OCI-LY7 (cell line): ENCODE results near the gene TDRD3. TPM values are rescaled to one million over a fixed set of nuclear protein-coding genes. Genes with fewer than 3 reads are reported as not detected.

ENCODE experiments used
- BruUV-seq: library from RNA; stranded (reverse); fragments of 400-500 nt; replicated peaks from 2 replicates; lab custom pipeline; 2021; lab: Mats Ljungman, UMichigan
- CTCF ChIA-PET: fragments of 300-600 bp; sonication (Branson Sonifier 250); formaldehyde crosslinking; loops from one replicate; lab custom pipeline; 2022; ENCODE audit warnings: antibody characterized with exemption; ENCODE audit not compliant: unreplicated experiment; lab: Charles Lee
- POLR2A ChIA-PET: fragments of 300-600 bp; sonication (Branson Sonifier 250); formaldehyde crosslinking; loops from one replicate; lab custom pipeline; 2022; ENCODE audit warnings: antibody characterized with exemption; lab: Charles Lee
- DNase-seq: peaks from one replicate; pipeline ENCODE4 v3.0.0-alpha.2; 2015; ENCODE audit warnings: low spot score
- H2AFZ ChIP-seq: fragments of 200-600 bp; sonication (generic), shearing (Covaris generic); 2 replicates; pipeline ENCODE4 v1.6.1; 2014; ENCODE audit warnings: mild to moderate bottlenecking, antibody characterized with exemption, low read length, moderate library complexity
- H3K27ac ChIP-seq: fragments of 200-600 bp; sonication (generic); 2 replicates; pipeline ENCODE4 v1.5.1; 2014; ENCODE audit warnings: mixed run types, low read depth, mild to moderate bottlenecking, moderate library complexity, low read length, inconsistent platforms; ENCODE audit not compliant: poor library complexity, severe bottlenecking
- H3K36me3 ChIP-seq: fragments of 200-600 bp; sonication (generic); 2 replicates; pipeline ENCODE4 v1.6.1; 2014; ENCODE audit warnings: mild to moderate bottlenecking, antibody characterized with exemption, low read length, moderate library complexity, mixed read lengths; ENCODE audit not compliant: insufficient read depth
- H3K4me1 ChIP-seq: fragments of 200-600 bp; sonication (generic); 2 replicates; pipeline ENCODE4 v1.5.1; 2014; ENCODE audit warnings: mild to moderate bottlenecking, low read length; ENCODE audit not compliant: insufficient read depth, poor library complexity, severe bottlenecking
- H3K4me2 ChIP-seq: fragments of 200-600 bp; sonication (generic); 2 replicates; pipeline ENCODE4 v1.6.1; 2014; ENCODE audit warnings: mild to moderate bottlenecking, low read length
- H3K4me3 ChIP-seq: fragments of 200-600 bp; sonication (generic); 2 replicates; pipeline ENCODE4 v1.5.1; 2014; ENCODE audit warnings: mild to moderate bottlenecking, low read depth, low read length; ENCODE audit not compliant: poor library complexity, severe bottlenecking
- H3K79me2 ChIP-seq: fragments of 200-600 bp; sonication (generic); 2 replicates; pipeline ENCODE4 v1.6.1; 2016; ENCODE audit warnings: low read depth, mild to moderate bottlenecking, low read length, moderate library complexity, mixed read lengths; ENCODE audit not compliant: insufficient read depth
- H3K9me2 ChIP-seq: fragments of 200-600 bp; sonication (generic); 2 replicates; pipeline ENCODE4 v1.6.1; 2016; ENCODE audit warnings: mild to moderate bottlenecking, low read length, mixed read lengths; ENCODE audit not compliant: insufficient read depth
- H3K9me3 ChIP-seq: fragments of 200-600 bp; sonication (generic); 2 replicates; pipeline ENCODE4 v1.6.1; 2014; ENCODE audit warnings: mild to moderate bottlenecking, mixed run types, low read length, mixed read lengths
- H4K20me1 ChIP-seq: fragments of 200-600 bp; sonication (generic); 2 replicates; pipeline ENCODE4 v1.6.1; 2014; ENCODE audit warnings: mild to moderate bottlenecking, antibody characterized with exemption, low read length, moderate library complexity, mixed read lengths; ENCODE audit not compliant: insufficient read depth
- EZH2phosphoT487 ChIP-seq: fragments of 200-600 bp; sonication (generic); IDR thresholded peaks from 2 replicates; pipeline ENCODE4 v1.6.1; 2018; ENCODE audit warnings: low read depth, borderline replicate concordance, mild to moderate bottlenecking, mixed run types, antibody characterized with exemption, low read length, moderate library complexity, mixed read lengths
- intact Hi-C: fragments of 100-400 bp; cut with micrococcal nuclease; formaldehyde crosslinking; loops from one replicate; pipeline ENCODE4 v1.10.0; 2022; ENCODE audit not compliant: unreplicated experiment
- small RNA-seq: library from RNA; depleted of rRNA; stranded (forward); fragments of <200 nt; gene quantifications from one replicate; pipeline ENCODE3, GENCODE V24; 2014
- total RNA-seq, 2 experiments: library from RNA; depleted of rRNA in 1 of 2; stranded (reverse); fragments of >200 nt in 1 of 2; shearing (Covaris generic) in 1 of 2; gene quantifications; 2 replicates each; pipeline ENCODE4 v1.2.3, GENCODE V29; 2014 to 2022
- TF ChIP-seq, protein P1 (sequence below): fragments of 200-600 bp; sonication (generic); conservative IDR thresholded peaks from 2 replicates; pipeline ENCODE4 v1.5.1; 2014; ENCODE audit warnings: mild to moderate bottlenecking, antibody characterized with exemption, low read length, moderate library complexity, mixed read lengths

Gene TDRD3
- total RNA-seq, 2 experiments from 2014 or later = 13.5 to 17.1 TPM

GRCh38 chr13:60620611-60621395, 223.8 kb downstream of the TDRD3 start:
- intact Hi-C loops = no loop called here
- H3K27ac ChIP-seq = no peak overlapping the region
- TF ChIP-seq EZH2phosphoT487 = no peak
- TF ChIP-seq, protein P1, sequence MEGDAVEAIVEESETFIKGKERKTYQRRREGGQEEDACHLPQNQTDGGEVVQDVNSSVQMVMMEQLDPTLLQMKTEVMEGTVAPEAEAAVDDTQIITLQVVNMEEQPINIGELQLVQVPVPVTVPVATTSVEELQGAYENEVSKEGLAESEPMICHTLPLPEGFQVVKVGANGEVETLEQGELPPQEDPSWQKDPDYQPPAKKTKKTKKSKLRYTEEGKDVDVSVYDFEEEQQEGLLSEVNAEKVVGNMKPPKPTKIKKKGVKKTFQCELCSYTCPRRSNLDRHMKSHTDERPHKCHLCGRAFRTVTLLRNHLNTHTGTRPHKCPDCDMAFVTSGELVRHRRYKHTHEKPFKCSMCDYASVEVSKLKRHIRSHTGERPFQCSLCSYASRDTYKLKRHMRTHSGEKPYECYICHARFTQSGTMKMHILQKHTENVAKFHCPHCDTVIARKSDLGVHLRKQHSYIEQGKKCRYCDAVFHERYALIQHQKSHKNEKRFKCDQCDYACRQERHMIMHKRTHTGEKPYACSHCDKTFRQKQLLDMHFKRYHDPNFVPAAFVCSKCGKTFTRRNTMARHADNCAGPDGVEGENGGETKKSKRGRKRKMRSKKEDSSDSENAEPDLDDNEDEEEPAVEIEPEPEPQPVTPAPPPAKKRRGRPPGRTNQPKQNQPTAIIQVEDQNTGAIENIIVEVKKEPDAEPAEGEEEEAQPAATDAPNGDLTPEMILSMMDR = no peak
- H3K9me3 ChIP-seq = no peaks in the 10 kb centered on the region
- H3K4me3 ChIP-seq = no peak overlapping the region
- no peaks in the 10 kb centered on the region for H3K36me3 ChIP-seq
- CTCF ChIA-PET = no interaction called here
- no peaks in the 10 kb centered on the region for H4K20me1 ChIP-seq
- POLR2A ChIA-PET = interaction anchor here (0.6 kb wide), 1 partner anchor 30 kb away, joined by 5 read pairs; no protein-coding TSS in a partner anchor
- H3K4me2 ChIP-seq = no peak overlapping the region
- no peaks in the 10 kb centered on the region for H3K4me1 ChIP-seq
- no peaks in the 10 kb centered on the region for H3K9me2 ChIP-seq
- BruUV-seq = no TSS peak
- no peak for DNase-seq
- no peaks in the 10 kb centered on the region for H3K79me2 ChIP-seq
- H2AFZ ChIP-seq = no peak overlapping the region

GRCh38 chr13:60623151-60623550, 226.1 kb downstream of the TDRD3 start:
- Histone ChIP-seq H3K4me2 (no peak overlapping the region), H3K79me2 (no peaks in the 10 kb centered on the region), H3K36me3 (no peaks in the 10 kb centered on the region), H3K4me3 (no peak overlapping the region), H3K9me2 (no peaks in the 10 kb centered on the region), H3K4me1 (no peaks in the 10 kb centered on the region), H4K20me1 (no peaks in the 10 kb centered on the region), H2AFZ (no peak overlapping the region), H3K9me3 (no peaks in the 10 kb centered on the region), H3K27ac (no peak overlapping the region)
- CTCF ChIA-PET = no interaction called here
- POLR2A ChIA-PET = interaction anchor here (0.7 to 1.7 kb wide), 2 partner anchors 10 to 78 kb away, joined by 3 to 5 read pairs; no protein-coding TSS in a partner anchor
- no TSS peak for BruUV-seq
- intact Hi-C loops = no loop called here
- DNase-seq = no peak
- no peak for TF ChIP-seq EZH2phosphoT487
- TF ChIP-seq, protein P1 = no peak

Small RNA genes lying within 50 kb of the gene (small RNA-seq; reads per million reads assigned to genes)
- gene RNA5SP31 = not detected

Other genes starting within 250 kb of the TDRD3 start
- gene DIAPH3, start 233.3 kb upstream of the TDRD3 start, total RNA-seq (2014; rRNA removed; shearing (Covaris generic)) = 28.3 and 33.5 TPM in 2 replicates
- 37.2 and 40.0 TPM in 2 replicates for gene DIAPH3, start 233.3 kb upstream of the TDRD3 start, total RNA-seq (2022)